Measurements from ENCODE around the gene ARID1B. TPM values are rescaled to one million over a fixed set of nuclear protein-coding genes. Genes with fewer than 3 reads are reported as not detected.

The ARID1B gene
- total and polyA plus RNA-seq, 9 of the 15 experiments (the other 6 are each of a cell fraction or from before 2014, with no cell fraction given): 12.5 to 50.5 (median 25.8) TPM

DNA sequence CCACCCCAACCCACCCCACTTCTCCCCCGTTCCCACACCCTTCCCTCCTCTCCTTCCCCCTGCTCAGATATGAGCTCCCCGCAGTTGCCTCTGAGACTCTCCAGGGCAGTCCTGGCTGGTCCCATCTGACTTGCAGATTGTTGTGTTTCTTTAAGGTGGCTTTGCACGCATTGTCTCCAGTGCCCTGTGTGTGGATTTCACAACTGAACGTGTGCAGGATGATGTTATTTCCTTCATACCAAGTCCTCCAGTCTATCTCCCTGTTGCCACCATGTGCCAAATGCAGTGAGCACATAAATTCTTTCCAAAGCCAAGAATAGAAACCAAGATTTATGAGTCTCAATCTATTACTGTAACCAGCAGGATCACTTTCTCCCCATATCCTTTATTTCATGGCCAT is 467.0 kb downstream of the ARID1B start:
- H3K4me1 ChIP-seq (replicated peaks in 1 of 2; ENCODE audit: control insufficient read depth in 2 of 2, insufficient read depth in 2 of 2, low read length in 2 of 2): peaks cover 24 to 43% of the 10 kb centered on the region in 2 experiments

More for the DNA sequence above, 467.0 kb downstream of the ARID1B start:
- no peak for TF ChIP-seq FOXJ2 (tag; IDR thresholded peaks at IDR 0.05)
- 0 out of 2 replicates have a peak, but pooled peaks have one; percentile 27 for TF ChIP-seq ZBTB7A (IDR thresholded peaks at IDR 0.05; ENCODE audit: borderline replicate concordance, control insufficient read depth, low read depth, low read length)
- TF ChIP-seq MEF2D (tag; conservative IDR thresholded peaks at IDR 0.05; ENCODE audit: low read depth): 0 out of 2 replicates have a peak, but pooled peaks have one; percentile 23
- TF ChIP-seq, protein P1, sequence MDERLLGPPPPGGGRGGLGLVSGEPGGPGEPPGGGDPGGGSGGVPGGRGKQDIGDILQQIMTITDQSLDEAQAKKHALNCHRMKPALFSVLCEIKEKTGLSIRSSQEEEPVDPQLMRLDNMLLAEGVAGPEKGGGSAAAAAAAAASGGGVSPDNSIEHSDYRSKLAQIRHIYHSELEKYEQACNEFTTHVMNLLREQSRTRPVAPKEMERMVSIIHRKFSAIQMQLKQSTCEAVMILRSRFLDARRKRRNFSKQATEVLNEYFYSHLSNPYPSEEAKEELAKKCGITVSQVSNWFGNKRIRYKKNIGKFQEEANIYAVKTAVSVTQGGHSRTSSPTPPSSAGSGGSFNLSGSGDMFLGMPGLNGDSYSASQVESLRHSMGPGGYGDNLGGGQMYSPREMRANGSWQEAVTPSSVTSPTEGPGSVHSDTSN (CRISPR knock-in tag; IDR thresholded peaks at IDR 0.05; ENCODE audit: low read depth): no peak
- TF ChIP-seq, protein P1 (tag; conservative IDR thresholded peaks at IDR 0.05; ENCODE audit: low read depth): peak; percentile 75
- TF ChIP-seq MEF2A (IDR thresholded peaks at IDR 0.05; ENCODE audit: control insufficient read depth, low read depth, low read length): no peak
- H2AFZ ChIP-seq (ENCODE audit: low read depth, low read length): peak overlapping the region; percentile 77
- no peak overlapping the region for H3K27ac ChIP-seq (ENCODE audit: extremely low read depth, low read depth, low read length)
- no peaks in the 10 kb centered on the region for H3K9me1 ChIP-seq (ENCODE audit: control insufficient read depth, insufficient read depth, low read length)
- H3K36me3 ChIP-seq (ENCODE audit: control insufficient read depth, insufficient read depth, low read length): no peaks in the 10 kb centered on the region
- no peaks in the 10 kb centered on the region; a peak in 1 of 5 replicates for H3K27me3 ChIP-seq (ENCODE audit: control insufficient read depth in 2 of 2, insufficient read depth in 2 of 2, low read length in 2 of 2)
- peak; percentile 43 for ATAC-seq
- in situ Hi-C loops (cut with MboI): no loop called here
- no TSS peak for BruUV-seq (replicated peaks)
- DNase-seq (ENCODE audit: extremely low read depth in 1 of 4, low spot score in 3 of 4): peak in 1 of 4 experiments; percentile 35
- no peaks in the 10 kb centered on the region for H3K9me3 ChIP-seq (replicated peaks; ENCODE audit: control insufficient read depth, insufficient read depth, low read depth, low read length)
- no peaks in the 10 kb centered on the region for H3K79me2 ChIP-seq (ENCODE audit: control insufficient read depth, insufficient read depth, low read length)
- CTCF ChIA-PET (ENCODE audit: low intra/inter-chr PET ratio): no interaction called here
- H3K4me3 ChIP-seq: no peak overlapping the region
- H3K4me2 ChIP-seq (ENCODE audit: insufficient read depth, low read length): 0 out of 2 replicates have a peak overlapping the region, but pooled peaks have one; percentile 28
- FAIRE-seq: peak; percentile 42
- POLR2A ChIA-PET: interaction anchor here (0.6 to 1.9 kb wide), 5 partner anchors 11 to 17 kb away, joined by 3 to 7 read pairs (median 4); no protein-coding TSS in a partner anchor
- no peak overlapping the region; a peak in 1 of 4 replicates for H3K9ac ChIP-seq (ENCODE audit: insufficient read depth in 1 of 2, low read depth in 2 of 2, low read length in 2 of 2)
- 14% methylated on average over 4 of the region's 4 CpGs for WGBS (ENCODE audit: insufficient coverage, low coverage, missing lambda C conversion rate)
- intact Hi-C loops (cut with micrococcal nuclease): no loop called here
- no peaks in the 10 kb centered on the region for H4K20me1 ChIP-seq (replicated peaks; ENCODE audit: control insufficient read depth, insufficient read depth, low read length)
